B cell (primary cell): Measurements from ENCODE around the gene TIMM8A. TPM values are rescaled to one million over a fixed set of nuclear protein-coding genes. Genes with fewer than 3 reads are reported as not detected.

Experiments used
- ATAC-seq: fragments of 200-7000 bp; cut with Tn5 transposase; one replicate; pipeline ENCODE4 v1.10.0; 2021; ENCODE audit warnings: low read depth, mild to moderate bottlenecking, moderate number of reproducible peaks, moderate library complexity
- CTCF ChIA-PET: fragments of 350-600 bp; sonication (Branson Sonifier 250); formaldehyde crosslinking; loops from one replicate; lab custom pipeline; 2021; ENCODE audit warnings: antibody characterized with exemption, inconsistent platforms; lab: Charles Lee
- POLR2A ChIA-PET: fragments of 350-600 bp; sonication (Branson Sonifier 250); formaldehyde crosslinking; loops from one replicate; lab custom pipeline; 2021; ENCODE audit warnings: antibody characterized with exemption; lab: Charles Lee
- DNase-seq: peaks from one replicate; pipeline ENCODE4 v3.0.0; 2013
- H2AFZ ChIP-seq: 2 replicates; pipeline ENCODE4 v1.6.1; 2012; ENCODE audit warnings: mild to moderate bottlenecking, low read depth, low read length; ENCODE audit not compliant: insufficient read depth, poor library complexity, severe bottlenecking
- H3K27ac ChIP-seq, 2 donors: 1 replicate in 1 of 2; 2 replicates in 1 of 2; pipeline ENCODE4 v1.5.1; 2012 to 2013; ENCODE audit warnings: low read length in 2 of 2, mild to moderate bottlenecking in 2 of 2, moderate library complexity in 1 of 2
- H3K27me3 ChIP-seq, 4 experiments: fragments of 200-600 bp in 1 of 4; sonication (generic) in 1 of 4; replicated peaks in 1 of 4; 1 replicate in 2 of 4; 2 replicates in 2 of 4; pipeline versions ENCODE4 v1.6.1 to v1.7.0; 2013 to 2016; ENCODE audit warnings: low read length in 3 of 4, mild to moderate bottlenecking in 2 of 4, mixed read lengths in 1 of 4, moderate library complexity in 1 of 4; ENCODE audit not compliant: insufficient read depth in 4 of 4, control insufficient read depth in 3 of 4; ENCODE audit errors: control extremely low read depth in 1 of 4
- H3K36me3 ChIP-seq, 2 experiments: replicated peaks in 1 of 2; 1 replicate in 1 of 2; 2 replicates in 1 of 2; pipeline versions ENCODE4 v1.6.1 to v1.7.1; 2013; ENCODE audit warnings: low read length in 1 of 2; ENCODE audit not compliant: insufficient read depth in 2 of 2, control insufficient read depth in 1 of 2; ENCODE audit errors: control extremely low read depth in 1 of 2, extremely low read depth in 1 of 2
- H3K4me1 ChIP-seq, 2 donors: fragments of 200-600 bp in 1 of 2; sonication (generic) in 1 of 2; 1 replicate in 1 of 2; 2 replicates in 1 of 2; pipeline versions ENCODE4 v1.5.1 to v1.6.1; 2013 to 2017; ENCODE audit warnings: low read length in 2 of 2; ENCODE audit not compliant: control insufficient read depth in 2 of 2, insufficient read depth in 2 of 2
- H3K4me2 ChIP-seq: replicated peaks from 2 replicates; pipeline ENCODE3; 2012; ENCODE audit warnings: mild to moderate bottlenecking, low read depth, low read length; ENCODE audit not compliant: poor library complexity, severe bottlenecking
- H3K4me3 ChIP-seq, 5 experiments: fragments of 200-600 bp in 1 of 5; sonication (generic) in 1 of 5; 1 replicate in 3 of 5; 2 replicates in 2 of 5; pipeline versions ENCODE4 v1.5.1 to v1.7.0; 2011 to 2016; ENCODE audit warnings: low read length in 4 of 5, mild to moderate bottlenecking in 4 of 5, low read depth in 2 of 5, control low read depth in 1 of 5, moderate library complexity in 1 of 5; ENCODE audit not compliant: insufficient read depth in 1 of 5; ENCODE audit errors: control extremely low read depth in 1 of 5, extremely low read depth in 1 of 5
- H3K79me2 ChIP-seq: fragments of 200-600 bp; sonication (generic); one replicate; pipeline ENCODE4 v1.6.0; 2016; ENCODE audit warnings: low read length; ENCODE audit not compliant: control insufficient read depth, insufficient read depth
- H3K9ac ChIP-seq: fragments of 200-600 bp; sonication (generic); 2 replicates; pipeline ENCODE4 v1.6.1; 2017; ENCODE audit warnings: mild to moderate bottlenecking, low read length, moderate library complexity
- H3K9me3 ChIP-seq, 3 donors: one replicate each; pipeline versions ENCODE4 v1.6.1 to v1.7.1; 2013; ENCODE audit warnings: low read length in 2 of 3; ENCODE audit not compliant: control insufficient read depth in 2 of 3, insufficient read depth in 1 of 3; ENCODE audit errors: control extremely low read depth in 1 of 3
- H4K20me1 ChIP-seq: 2 replicates; pipeline ENCODE4 v1.6.0; 2012; ENCODE audit warnings: mild to moderate bottlenecking, low read length; ENCODE audit not compliant: insufficient read depth, control insufficient read depth, poor library complexity, severe bottlenecking
- H3K27ac Mint-ChIP-seq: one replicate; pipeline ENCODE4 v1.8.0; 2021; ENCODE audit warnings: mixed read lengths
- H3K27me3 Mint-ChIP-seq: one replicate; pipeline ENCODE4 v1.8.0; 2021; ENCODE audit warnings: mixed read lengths
- H3K4me1 Mint-ChIP-seq: one replicate; pipeline ENCODE4 v1.8.0; 2021; ENCODE audit warnings: mixed read lengths
- H3K4me3 Mint-ChIP-seq: one replicate; pipeline ENCODE4 v1.8.0; 2021; ENCODE audit warnings: mixed read lengths
- H3K9me3 Mint-ChIP-seq: one replicate; pipeline ENCODE4 v1.8.0; 2022; ENCODE audit warnings: mixed read lengths; ENCODE audit not compliant: insufficient read depth
- CTCF ChIP-seq: fragments of 200-600 bp; IDR thresholded peaks from one replicate; pipeline ENCODE4 v1.8.0; 2022; ENCODE audit warnings: antibody characterized with exemption, mild to moderate bottlenecking
- EZH2 ChIP-seq: IDR thresholded peaks from 2 replicates; pipeline ENCODE4 v1.6.1; 2012; ENCODE audit warnings: borderline replicate concordance, low read depth, mild to moderate bottlenecking, moderate library complexity, low read length; ENCODE audit not compliant: insufficient read depth, poor library complexity, severe bottlenecking
- WGBS: methylation state at CpG from one replicate; pipeline ENCODE4 v1.1.5; 2013; ENCODE audit warnings: missing lambda C conversion rate; ENCODE audit not compliant: insufficient coverage; 5-methylcytosine and 5-hydroxymethylcytosine counted together
- intact Hi-C: fragments of 100-400 bp; cut with micrococcal nuclease; formaldehyde crosslinking; loops from one replicate; pipeline ENCODE4 v1.10.0; 2022
- polyA plus RNA-seq: library from polyadenylated mRNA; depleted of rRNA; stranded (reverse); fragments of >200 nt; gene quantifications from 2 replicates; pipeline ENCODE4 v1.2.3, GENCODE V29; 2012
- total RNA-seq, 2 donors: library from RNA; stranded (reverse); fragments of 120-200 nt in 1 of 2; gene quantifications; 1 replicate in 1 of 2; 2 replicates in 1 of 2; pipeline versions ENCODE4 v1.2.3 to v1.2.4, GENCODE V29; 2013 to 2022

Gene TIMM8A
- total and polyA plus RNA-seq, 2 donors (not counting 1 experiment from before 2014, with no cell fraction given) = 4.0 to 13.4 TPM

GRCh38 chrX:101377547-101377946, 29.0 kb upstream of the TIMM8A start:
- peaks cover 0 to 38% of the 10 kb centered on the region in 2 experiments for H3K36me3 ChIP-seq
- CTCF ChIA-PET = interaction anchor here (0.6 to 2.0 kb wide), 2 partner anchors 13 to 39 kb away, joined by 3 to 16 read pairs; partner anchors contain the start of gene RPL36A
- H3K27ac ChIP-seq = peak overlapping the region; percentile 69 to 78
- Mint-ChIP-seq H3K27me3 (no peaks in the 10 kb centered on the region), H3K4me3 (peak overlapping the region; percentile 69), H3K4me1 (peaks cover 42% of the 10 kb centered on the region), H3K9me3 (no peaks in the 10 kb centered on the region), H3K27ac (peak overlapping the region; percentile 87)
- intact Hi-C loops = no loop called here
- no peaks in the 10 kb centered on the region for H4K20me1 ChIP-seq
- H3K79me2 ChIP-seq = peaks cover 82% of the 10 kb centered on the region
- H2AFZ ChIP-seq = peak overlapping the region; percentile 77
- TF ChIP-seq CTCF = no peak
- no peak for TF ChIP-seq EZH2
- no CpG with 5 or more reads among the region's 1 CpG for WGBS
- H3K9me3 ChIP-seq = no peaks in the 10 kb centered on the region
- no peak overlapping the region for H3K9ac ChIP-seq
- DNase-seq = peak; percentile 60
- H3K4me2 ChIP-seq = peak overlapping the region; percentile 66
- H3K27me3 ChIP-seq = no peaks in the 10 kb centered on the region
- POLR2A ChIA-PET = interaction anchor here (1.4 kb wide), 1 partner anchor 13 kb away, joined by 7 read pairs; the partner anchor contains the start of gene RPL36A
- H3K4me3 ChIP-seq = no peak overlapping the region
- peak; percentile 91 for ATAC-seq
- H3K4me1 ChIP-seq = peaks cover 39 to 48% of the 10 kb centered on the region in 2 donors

DNA sequence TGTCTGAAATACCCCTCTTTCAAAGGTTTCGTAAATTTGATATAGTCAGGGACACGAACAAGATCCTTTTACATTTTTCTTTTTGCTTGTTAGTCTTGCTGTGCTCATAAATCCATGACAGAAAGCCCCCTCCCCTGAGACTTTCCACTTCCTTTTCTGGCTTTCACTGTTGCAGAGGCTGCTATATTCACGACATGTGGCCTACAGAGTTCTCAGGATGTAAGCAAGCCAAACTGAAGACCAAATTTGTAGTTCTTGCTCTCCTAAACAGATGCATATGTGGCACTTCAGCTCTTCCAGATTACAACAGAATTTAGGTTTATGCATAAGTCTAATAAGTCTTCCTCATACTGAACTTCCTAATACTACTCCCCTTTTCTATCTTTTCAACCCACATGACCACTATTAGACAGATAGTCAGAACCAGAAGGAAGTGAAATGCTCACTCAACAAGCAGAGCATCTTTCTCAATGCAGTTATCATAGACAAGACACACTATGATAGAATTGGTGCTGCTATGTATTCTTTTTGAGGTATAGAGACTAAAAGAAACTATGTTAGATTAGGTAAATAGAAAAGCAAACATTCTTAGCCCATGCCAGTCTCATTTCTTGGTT, 22.5 kb upstream of the TIMM8A start:
- peak; percentile 82 for ATAC-seq
- Histone ChIP-seq H3K27me3 (no peaks in the 10 kb centered on the region), H3K4me3 (peak overlapping the region in 1 of 5 experiments; percentile 38), H3K4me2 (peak overlapping the region; percentile 49), H3K27ac (peak overlapping the region; percentile 54 to 85), H2AFZ (no peak overlapping the region), H4K20me1 (no peaks in the 10 kb centered on the region), H3K9me3 (no peaks in the 10 kb centered on the region), H3K79me2 (peaks cover 45% of the 10 kb centered on the region), H3K9ac (peak overlapping the region; percentile 21), H3K36me3 (peaks cover 0 to 46% of the 10 kb centered on the region in 2 experiments), H3K4me1 (peaks cover 47 to 52% of the 10 kb centered on the region in 2 donors)
- peak overlapping the region; percentile 86 for H3K27ac Mint-ChIP-seq
- H3K9me3 Mint-ChIP-seq = no peaks in the 10 kb centered on the region
- ChIA-PET POLR2A (no interaction called here), CTCF (interaction anchor here (1.8 kb wide), 1 partner anchor 13 kb away, joined by 4 read pairs; no protein-coding TSS in a partner anchor)
- H3K4me3 Mint-ChIP-seq = peak overlapping the region; percentile 65
- no CpG with 5 or more reads among the region's 3 CpGs for WGBS
- peaks cover 48% of the 10 kb centered on the region for H3K4me1 Mint-ChIP-seq
- DNase-seq = peak; percentile 67
- H3K27me3 Mint-ChIP-seq = no peaks in the 10 kb centered on the region
- intact Hi-C loops = loop anchor here (2.0 kb wide), 1 partner anchor 20 kb away; the partner anchor contains the start of gene RPL36A
- TF ChIP-seq CTCF (no peak), EZH2 (no peak)
